Mesothelial cell of epicardium (in vitro differentiated cells): ENCODE data around the gene PRKCA. TPM values are rescaled to one million over a fixed set of nuclear protein-coding genes. Genes with fewer than 3 reads are reported as not detected.
A peak's percentile ranks its signal among the peaks of the same experiment; 100 is the strongest.
"Not testable (repeated sequence)": the region's sequence is repeated elsewhere in the genome, so short reads cannot be mapped to it uniquely, and the experiment has no call there.

Source experiments
- DNase-seq, 2 experiments: peaks; one replicate each; pipeline ENCODE4 v3.0.0; 2021; ENCODE audit warnings: low spot score in 2 of 2; ENCODE audit not compliant: unreplicated experiment in 2 of 2
- H3K27ac Mint-ChIP-seq: 2 replicates; pipeline ENCODE4 v1.8.0; 2021; ENCODE audit warnings: mixed read lengths
- H3K27me3 Mint-ChIP-seq: 2 replicates; pipeline ENCODE4 v1.8.0; 2021; ENCODE audit warnings: low read depth, mixed read lengths
- H3K36me3 Mint-ChIP-seq: 2 replicates; pipeline ENCODE4 v1.8.0; 2021; ENCODE audit warnings: mixed read lengths
- H3K4me1 Mint-ChIP-seq: 2 replicates; pipeline ENCODE4 v1.8.0; 2021; ENCODE audit warnings: mixed read lengths
- H3K4me3 Mint-ChIP-seq: 2 replicates; pipeline ENCODE4 v1.8.0; 2021; ENCODE audit warnings: mild to moderate bottlenecking, moderate library complexity, mixed read lengths
- H3K9me3 Mint-ChIP-seq: 2 replicates; pipeline ENCODE4 v1.8.0; 2021; ENCODE audit warnings: mixed read lengths
- CTCF ChIP-seq: fragments of 200-600 bp; sonication (generic); IDR thresholded peaks from one replicate; pipeline ENCODE4 v1.5.0; 2021; ENCODE audit warnings: antibody characterized with exemption; ENCODE audit not compliant: unreplicated experiment
- total RNA-seq: library from RNA; stranded (reverse); gene quantifications from 3 replicates; pipeline ENCODE4 v1.2.1, GENCODE V29; 2021

The PRKCA gene
- total RNA-seq, 1 donor from 2014 or later: 15.2 TPM

DNA sequence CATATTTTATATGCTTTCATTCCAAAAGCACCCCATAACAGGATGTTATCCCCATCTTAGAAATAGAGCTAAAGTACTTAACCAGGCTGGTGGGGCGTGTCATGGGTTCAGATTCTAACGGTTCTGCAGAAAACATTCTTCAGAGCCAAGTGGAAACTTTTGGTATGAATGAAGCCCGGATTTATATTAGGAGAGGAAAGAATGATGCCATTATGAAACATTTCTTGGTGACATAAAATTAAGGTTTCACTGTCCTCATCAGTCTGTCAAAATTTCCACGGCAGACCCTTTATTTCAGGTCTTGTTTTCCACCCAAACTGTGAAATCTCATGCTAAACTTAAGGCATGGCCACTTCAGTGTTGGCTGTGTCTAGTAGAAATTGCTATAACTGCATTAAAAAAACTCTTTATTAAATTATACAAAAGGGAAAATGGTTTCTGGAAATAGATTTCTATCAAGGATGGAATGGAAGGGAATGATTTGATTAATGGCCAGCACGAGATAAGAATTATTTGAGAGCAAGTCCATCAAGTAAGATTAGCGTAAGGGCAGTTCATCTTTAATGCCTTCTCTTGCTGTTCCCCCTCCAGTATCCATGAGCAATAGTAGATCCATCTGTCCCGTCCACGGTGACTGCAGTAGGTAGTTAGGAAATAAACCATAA, 11.7 kb downstream of the PRKCA start:
- no peak for DNase-seq
- no peak for TF ChIP-seq CTCF
- no peaks in the 10 kb centered on the region for H3K4me1 Mint-ChIP-seq
- H3K36me3 Mint-ChIP-seq: no peaks in the 10 kb centered on the region
- peaks cover 11% of the 10 kb centered on the region for H3K27me3 Mint-ChIP-seq
- peaks cover 6% of the 10 kb centered on the region for H3K9me3 Mint-ChIP-seq
- H3K27ac Mint-ChIP-seq: no peak overlapping the region
- H3K4me3 Mint-ChIP-seq: no peak overlapping the region

DNA sequence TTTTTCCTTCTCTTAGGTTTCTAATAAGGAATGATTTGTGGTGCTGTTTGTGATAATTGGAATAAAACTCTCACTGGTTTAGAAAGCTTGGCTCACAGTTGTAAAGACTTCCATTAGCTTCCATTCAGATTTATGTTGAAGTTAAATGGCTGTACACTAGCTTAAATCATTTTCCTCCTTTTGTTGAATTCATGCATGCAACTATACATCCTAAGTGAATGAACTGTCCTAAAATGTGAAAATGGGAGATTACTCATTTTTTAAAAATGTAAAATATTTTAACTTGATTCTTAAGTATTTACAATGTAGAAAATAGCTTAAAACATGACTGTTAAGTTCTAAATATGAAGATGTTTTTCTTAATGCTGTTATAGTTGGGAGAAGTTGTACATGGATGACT, 15.2 kb downstream of the PRKCA start:
- no peak for TF ChIP-seq CTCF
- H3K27ac Mint-ChIP-seq: no peak overlapping the region

DNA sequence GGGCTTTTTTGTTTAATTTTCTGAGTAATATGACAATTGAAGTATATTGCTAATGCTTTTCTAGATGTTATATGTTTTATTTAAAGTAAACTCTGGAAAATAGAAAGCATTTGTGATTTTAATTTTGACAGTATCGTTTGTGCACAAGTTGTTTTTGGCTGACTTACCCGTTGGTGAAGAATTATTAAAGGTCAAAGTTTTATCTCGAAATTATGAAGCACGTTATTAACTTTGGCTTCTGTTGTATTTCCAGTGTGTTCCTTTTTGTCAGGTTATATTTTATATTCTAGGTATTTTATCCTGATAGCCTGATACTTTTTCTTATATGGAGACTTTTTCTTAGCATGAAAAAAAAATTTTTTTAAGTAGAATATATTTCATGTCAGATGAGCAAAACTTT, 16.8 kb downstream of the PRKCA start:
- Mint-ChIP-seq H3K27me3 (no peaks in the 10 kb centered on the region), H3K36me3 (peaks cover 6% of the 10 kb centered on the region), H3K4me1 (peaks cover 10% of the 10 kb centered on the region), H3K27ac (no peak overlapping the region), H3K9me3 (peaks cover 10% of the 10 kb centered on the region), H3K4me3 (no peak overlapping the region)
- DNase-seq: no peak
- no peak for TF ChIP-seq CTCF

More for the DNA sequence above, 15.2 kb downstream of the PRKCA start:
- Mint-ChIP-seq H3K4me3 (no peak overlapping the region), H3K9me3 (peaks cover 10% of the 10 kb centered on the region), H3K36me3 (peaks cover 6% of the 10 kb centered on the region), H3K27me3 (peaks cover 4% of the 10 kb centered on the region), H3K4me1 (no peaks in the 10 kb centered on the region)
- DNase-seq: no peak

GRCh38 chr17:66322764-66323163, 20.4 kb downstream of the PRKCA start:
- no peak for TF ChIP-seq CTCF
- peaks cover 10% of the 10 kb centered on the region for H3K27me3 Mint-ChIP-seq
- H3K4me1 Mint-ChIP-seq: peaks cover 26% of the 10 kb centered on the region
- peaks cover 6% of the 10 kb centered on the region for H3K36me3 Mint-ChIP-seq
- no peak overlapping the region for H3K4me3 Mint-ChIP-seq
- peaks cover 4% of the 10 kb centered on the region for H3K9me3 Mint-ChIP-seq
- peak overlapping the region; percentile 47 for H3K27ac Mint-ChIP-seq
- DNase-seq: no peak

DNA sequence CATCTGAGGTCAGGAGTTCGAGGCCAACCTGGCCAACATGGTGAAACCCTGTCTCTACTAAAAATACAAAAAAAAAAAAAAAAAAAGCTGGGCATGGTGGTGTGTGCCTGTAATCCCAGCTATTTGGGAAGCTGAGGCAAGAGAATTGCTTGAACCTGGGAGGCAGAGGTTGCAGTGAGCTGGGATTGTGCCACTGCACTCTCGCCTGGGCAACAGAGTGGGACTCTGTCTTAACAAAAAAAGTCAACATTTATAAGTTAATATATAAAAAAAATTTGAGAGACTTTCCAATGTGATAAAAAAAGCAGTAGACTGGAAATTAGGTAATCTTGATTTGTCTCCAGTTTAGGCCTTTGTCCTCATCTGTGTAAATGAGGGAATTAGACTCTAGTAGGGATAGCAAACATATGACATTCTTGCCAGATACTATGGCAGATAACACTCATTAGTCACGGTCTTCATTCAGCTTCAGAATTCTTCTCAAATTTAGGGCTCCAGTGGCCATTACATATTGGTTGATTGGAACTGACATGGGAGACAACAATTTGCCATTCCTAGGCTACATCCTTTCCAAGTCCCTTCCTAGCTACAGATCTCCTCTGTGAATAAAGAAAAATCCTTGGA, 22.1 kb downstream of the PRKCA start:
- peaks cover 29% of the 10 kb centered on the region for H3K4me1 Mint-ChIP-seq
- H3K27ac Mint-ChIP-seq: not testable (repeated sequence)

GRCh38 chr17:66326476-66327047, 24.1 kb downstream of the PRKCA start:
- H3K4me3 Mint-ChIP-seq: no peak overlapping the region
- no peak for TF ChIP-seq CTCF
- H3K27me3 Mint-ChIP-seq: peaks cover 22% of the 10 kb centered on the region
- H3K36me3 Mint-ChIP-seq: peaks cover 4% of the 10 kb centered on the region
- H3K9me3 Mint-ChIP-seq: peaks cover 4% of the 10 kb centered on the region
- H3K4me1 Mint-ChIP-seq: peaks cover 42% of the 10 kb centered on the region
- H3K27ac Mint-ChIP-seq: no peak overlapping the region
- no peak for DNase-seq

More for the DNA sequence above, 22.1 kb downstream of the PRKCA start:
- peaks cover 22% of the 10 kb centered on the region for H3K27me3 Mint-ChIP-seq
- not testable (repeated sequence) for H3K9me3 Mint-ChIP-seq, H3K36me3 Mint-ChIP-seq, DNase-seq, H3K4me3 Mint-ChIP-seq
